ENCODE data around the gene C11orf24. TPM values are rescaled to one million over a fixed set of nuclear protein-coding genes. Genes with fewer than 3 reads are reported as not detected.

C11orf24 gene
- total and polyA plus RNA-seq, 10 of the 15 experiments (the other 5 are each of a cell fraction or from before 2014, with no cell fraction given): 4.3 to 104 (median 41.4) TPM

DNA sequence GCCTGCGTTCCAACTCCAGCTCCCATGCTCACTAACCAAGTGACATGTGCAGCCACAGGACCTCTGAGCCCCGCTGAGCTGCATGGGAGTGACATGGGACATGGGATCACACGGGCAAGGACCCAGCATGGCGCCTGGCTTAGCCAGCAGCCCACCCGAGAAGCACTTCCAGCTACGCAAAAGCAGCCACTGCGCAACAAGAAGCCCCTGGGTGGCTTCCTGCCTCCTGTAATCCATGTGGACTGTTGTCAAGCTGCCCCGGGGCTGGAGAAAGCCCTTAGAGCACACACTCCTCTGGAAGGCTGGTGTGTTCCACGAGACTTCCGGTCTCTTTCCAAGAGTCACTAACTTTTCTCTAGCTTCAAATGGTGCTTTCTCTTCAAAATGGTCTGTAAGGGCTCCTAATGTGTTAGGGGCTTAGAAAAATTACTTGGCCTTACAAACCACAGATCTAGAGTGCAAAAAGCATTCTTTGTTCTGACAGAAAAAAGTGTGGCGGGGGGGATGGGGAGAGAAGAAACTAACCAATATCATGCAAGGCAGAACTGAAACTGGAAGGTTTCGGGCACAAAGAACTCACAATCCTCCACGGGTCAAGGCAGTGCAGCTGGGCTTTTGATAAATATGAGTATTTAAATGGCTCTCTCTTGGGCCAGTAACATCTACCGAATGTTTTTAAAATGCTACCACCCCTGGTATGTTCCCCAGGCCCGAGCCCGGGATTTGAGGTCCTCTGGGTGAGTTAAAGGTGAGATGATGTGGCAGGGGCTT is 5.5 kb downstream of the C11orf24 start (continued):
- TF ChIP-seq EZH2 (IDR thresholded peaks at IDR 0.05; ENCODE audit: borderline replicate concordance, control insufficient read depth, low read depth, low read length): no peak
- peak; percentile 55; the same call in 1 of the 2 replicates for TF ChIP-seq BMI1 (IDR thresholded peaks at IDR 0.05; ENCODE audit: borderline replicate concordance)
- TF ChIP-seq, protein P1, sequence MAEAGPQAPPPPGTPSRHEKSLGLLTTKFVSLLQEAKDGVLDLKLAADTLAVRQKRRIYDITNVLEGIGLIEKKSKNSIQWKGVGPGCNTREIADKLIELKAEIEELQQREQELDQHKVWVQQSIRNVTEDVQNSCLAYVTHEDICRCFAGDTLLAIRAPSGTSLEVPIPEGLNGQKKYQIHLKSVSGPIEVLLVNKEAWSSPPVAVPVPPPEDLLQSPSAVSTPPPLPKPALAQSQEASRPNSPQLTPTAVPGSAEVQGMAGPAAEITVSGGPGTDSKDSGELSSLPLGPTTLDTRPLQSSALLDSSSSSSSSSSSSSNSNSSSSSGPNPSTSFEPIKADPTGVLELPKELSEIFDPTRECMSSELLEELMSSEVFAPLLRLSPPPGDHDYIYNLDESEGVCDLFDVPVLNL (IDR thresholded peaks at IDR 0.05; ENCODE audit: low read depth, low read length): no peak
- no peak for TF ChIP-seq STAT1 (conservative IDR thresholded peaks at IDR 0.05)
- peak; percentile 91 for TF ChIP-seq JUNB (IDR thresholded peaks at IDR 0.05)
- TF ChIP-seq RB1 (IDR thresholded peaks at IDR 0.05; ENCODE audit: borderline replicate concordance): no peak; the same call in 1 of the 2 replicates
- TF ChIP-seq MYC (IDR thresholded peaks at IDR 0.05; ENCODE audit: insufficient read depth, insufficient read length, insufficient replicate concordance, low read length, severe bottlenecking): no peak
- peak; percentile 58; the same call in 1 of the 2 replicates for TF ChIP-seq ELK1 (IDR thresholded peaks at IDR 0.05; ENCODE audit: low read depth, low read length)
- no peak for TF ChIP-seq HCFC1 (IDR thresholded peaks at IDR 0.05; ENCODE audit: low read length)
- TF ChIP-seq, protein P2, sequence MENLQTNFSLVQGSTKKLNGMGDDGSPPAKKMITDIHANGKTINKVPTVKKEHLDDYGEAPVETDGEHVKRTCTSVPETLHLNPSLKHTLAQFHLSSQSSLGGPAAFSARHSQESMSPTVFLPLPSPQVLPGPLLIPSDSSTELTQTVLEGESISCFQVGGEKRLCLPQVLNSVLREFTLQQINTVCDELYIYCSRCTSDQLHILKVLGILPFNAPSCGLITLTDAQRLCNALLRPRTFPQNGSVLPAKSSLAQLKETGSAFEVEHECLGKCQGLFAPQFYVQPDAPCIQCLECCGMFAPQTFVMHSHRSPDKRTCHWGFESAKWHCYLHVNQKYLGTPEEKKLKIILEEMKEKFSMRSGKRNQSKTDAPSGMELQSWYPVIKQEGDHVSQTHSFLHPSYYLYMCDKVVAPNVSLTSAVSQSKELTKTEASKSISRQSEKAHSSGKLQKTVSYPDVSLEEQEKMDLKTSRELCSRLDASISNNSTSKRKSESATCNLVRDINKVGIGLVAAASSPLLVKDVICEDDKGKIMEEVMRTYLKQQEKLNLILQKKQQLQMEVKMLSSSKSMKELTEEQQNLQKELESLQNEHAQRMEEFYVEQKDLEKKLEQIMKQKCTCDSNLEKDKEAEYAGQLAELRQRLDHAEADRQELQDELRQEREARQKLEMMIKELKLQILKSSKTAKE (IDR thresholded peaks at IDR 0.05; ENCODE audit: low read depth, poor library complexity, severe bottlenecking): peak; percentile 88
- TF ChIP-seq, protein P3, sequence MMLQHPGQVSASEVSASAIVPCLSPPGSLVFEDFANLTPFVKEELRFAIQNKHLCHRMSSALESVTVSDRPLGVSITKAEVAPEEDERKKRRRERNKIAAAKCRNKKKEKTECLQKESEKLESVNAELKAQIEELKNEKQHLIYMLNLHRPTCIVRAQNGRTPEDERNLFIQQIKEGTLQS (IDR thresholded peaks at IDR 0.05; ENCODE audit: borderline replicate concordance, extremely low read depth, low read depth, low read length): no peak
- no peak for TF ChIP-seq NFYA (IDR thresholded peaks at IDR 0.05; ENCODE audit: borderline replicate concordance, low read depth, low read length)
- TF ChIP-seq, protein P4, sequence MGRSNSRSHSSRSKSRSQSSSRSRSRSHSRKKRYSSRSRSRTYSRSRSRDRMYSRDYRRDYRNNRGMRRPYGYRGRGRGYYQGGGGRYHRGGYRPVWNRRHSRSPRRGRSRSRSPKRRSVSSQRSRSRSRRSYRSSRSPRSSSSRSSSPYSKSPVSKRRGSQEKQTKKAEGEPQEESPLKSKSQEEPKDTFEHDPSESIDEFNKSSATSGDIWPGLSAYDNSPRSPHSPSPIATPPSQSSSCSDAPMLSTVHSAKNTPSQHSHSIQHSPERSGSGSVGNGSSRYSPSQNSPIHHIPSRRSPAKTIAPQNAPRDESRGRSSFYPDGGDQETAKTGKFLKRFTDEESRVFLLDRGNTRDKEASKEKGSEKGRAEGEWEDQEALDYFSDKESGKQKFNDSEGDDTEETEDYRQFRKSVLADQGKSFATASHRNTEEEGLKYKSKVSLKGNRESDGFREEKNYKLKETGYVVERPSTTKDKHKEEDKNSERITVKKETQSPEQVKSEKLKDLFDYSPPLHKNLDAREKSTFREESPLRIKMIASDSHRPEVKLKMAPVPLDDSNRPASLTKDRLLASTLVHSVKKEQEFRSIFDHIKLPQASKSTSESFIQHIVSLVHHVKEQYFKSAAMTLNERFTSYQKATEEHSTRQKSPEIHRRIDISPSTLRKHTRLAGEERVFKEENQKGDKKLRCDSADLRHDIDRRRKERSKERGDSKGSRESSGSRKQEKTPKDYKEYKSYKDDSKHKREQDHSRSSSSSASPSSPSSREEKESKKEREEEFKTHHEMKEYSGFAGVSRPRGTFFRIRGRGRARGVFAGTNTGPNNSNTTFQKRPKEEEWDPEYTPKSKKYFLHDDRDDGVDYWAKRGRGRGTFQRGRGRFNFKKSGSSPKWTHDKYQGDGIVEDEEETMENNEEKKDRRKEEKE (IDR thresholded peaks at IDR 0.05): no peak
- peak; percentile 78; the same call in 1 of the 2 replicates for TF ChIP-seq CBFB (IDR thresholded peaks at IDR 0.05; ENCODE audit: low read depth)
- no peak for TF ChIP-seq SUZ12 (IDR thresholded peaks at IDR 0.05; ENCODE audit: unreplicated experiment)
- no peak for TF ChIP-seq PML (IDR thresholded peaks at IDR 0.05; ENCODE audit: low read length)
- TF ChIP-seq, protein P5, sequence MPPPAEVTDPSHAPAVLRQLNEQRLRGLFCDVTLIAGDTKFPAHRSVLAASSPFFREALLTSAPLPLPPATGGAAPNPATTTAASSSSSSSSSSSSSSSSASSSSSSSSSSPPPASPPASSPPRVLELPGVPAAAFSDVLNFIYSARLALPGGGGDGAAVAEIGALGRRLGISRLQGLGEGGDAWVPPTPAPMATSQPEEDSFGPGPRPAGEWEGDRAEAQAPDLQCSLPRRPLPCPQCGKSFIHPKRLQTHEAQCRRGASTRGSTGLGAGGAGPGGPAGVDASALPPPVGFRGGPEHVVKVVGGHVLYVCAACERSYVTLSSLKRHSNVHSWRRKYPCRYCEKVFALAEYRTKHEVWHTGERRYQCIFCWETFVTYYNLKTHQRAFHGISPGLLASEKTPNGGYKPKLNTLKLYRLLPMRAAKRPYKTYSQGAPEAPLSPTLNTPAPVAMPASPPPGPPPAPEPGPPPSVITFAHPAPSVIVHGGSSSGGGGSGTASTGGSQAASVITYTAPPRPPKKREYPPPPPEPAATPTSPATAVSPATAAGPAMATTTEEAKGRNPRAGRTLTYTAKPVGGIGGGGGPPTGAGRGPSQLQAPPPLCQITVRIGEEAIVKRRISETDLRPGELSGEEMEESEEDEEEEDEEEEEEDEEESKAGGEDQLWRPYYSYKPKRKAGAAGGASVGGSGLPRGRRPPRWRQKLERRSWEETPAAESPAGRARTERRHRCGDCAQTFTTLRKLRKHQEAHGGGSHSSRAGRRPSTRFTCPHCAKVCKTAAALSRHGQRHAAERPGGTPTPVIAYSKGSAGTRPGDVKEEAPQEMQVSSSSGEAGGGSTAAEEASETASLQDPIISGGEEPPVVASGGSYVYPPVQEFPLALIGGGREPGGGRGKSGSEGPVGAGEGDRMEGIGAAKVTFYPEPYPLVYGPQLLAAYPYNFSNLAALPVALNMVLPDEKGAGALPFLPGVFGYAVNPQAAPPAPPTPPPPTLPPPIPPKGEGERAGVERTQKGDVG (CRISPR knock-in tag; IDR thresholded peaks at IDR 0.05): no peak
- TF ChIP-seq NBN (IDR thresholded peaks at IDR 0.05): peak; percentile 98
